Fibroblast of pulmonary artery (primary cell): ENCODE data around the gene F3.
A peak's percentile ranks its signal among the peaks of the same experiment; 100 is the strongest.
"Not testable (repeated sequence)": the region's sequence is repeated elsewhere in the genome, so short reads cannot be mapped to it uniquely, and the experiment has no call there.

Experiments used
- DNase-seq: peaks from one replicate; pipeline ENCODE4 v3.0.0-alpha.2; 2010; ENCODE audit warnings: low read depth
- H3K4me3 ChIP-seq: replicated peaks from 2 replicates; pipeline ENCODE4 v1.5.1; 2011; ENCODE audit warnings: low read depth, mild to moderate bottlenecking, control low read depth, low read length, moderate library complexity
- CTCF ChIP-seq: IDR thresholded peaks from 2 replicates; pipeline ENCODE4 v1.5.1; 2011; ENCODE audit warnings: mild to moderate bottlenecking, control low read depth, low read length, inconsistent platforms; ENCODE audit errors: missing control alignments

F3 gene

GRCh38 chr1:94578856-94579255 lies 37.3 kb upstream of the F3 start:
- H3K4me3 ChIP-seq = no peak overlapping the region
- DNase-seq = peak; percentile 39
- no peak for TF ChIP-seq CTCF

GRCh38 chr1:94573917-94574316 lies 32.4 kb upstream of the F3 start:
- not testable (repeated sequence) for DNase-seq, H3K4me3 ChIP-seq

- no peak overlapping the region for H3K4me3 ChIP-seq
- no peak for TF ChIP-seq CTCF
- no peak for DNase-seq
These were observed 31.2 kb upstream of the F3 start for GRCh38 chr1:94572780-94573179.

GRCh38 chr1:94570965-94571364 lies 29.4 kb upstream of the F3 start:
- H3K4me3 ChIP-seq, DNase-seq: not testable (repeated sequence)

GRCh38 chr1:94568806-94569205 lies 27.2 kb upstream of the F3 start:
- DNase-seq, H3K4me3 ChIP-seq: not testable (repeated sequence)

GRCh38 chr1:94567975-94568607 lies 26.5 kb upstream of the F3 start:
- H3K4me3 ChIP-seq, DNase-seq: not testable (repeated sequence)

GRCh38 chr1:94566436-94566835 lies 24.9 kb upstream of the F3 start:
- H3K4me3 ChIP-seq, DNase-seq: not testable (repeated sequence)

GRCh38 chr1:94565901-94566300 lies 24.3 kb upstream of the F3 start:
- TF ChIP-seq CTCF = no peak
- DNase-seq = no peak
- H3K4me3 ChIP-seq = no peak overlapping the region

GRCh38 chr1:94562519-94563260 lies 21.1 kb upstream of the F3 start:
- no peak overlapping the region for H3K4me3 ChIP-seq
- no peak for TF ChIP-seq CTCF
- DNase-seq = no peak
